Stimulated activated CD4-positive, alpha-beta T cell treated with anti-CD3 and anti-CD28 coated beads, Interleukin-2, amount 100 ng/mL, for 48 hours (primary cell): ENCODE measurements around the gene TJP3.

ENCODE experiments used
- DNase-seq, 2 donors: peaks; one replicate each; pipeline ENCODE4 v3.0.0-alpha.2; 2020

TJP3 gene

DNA sequence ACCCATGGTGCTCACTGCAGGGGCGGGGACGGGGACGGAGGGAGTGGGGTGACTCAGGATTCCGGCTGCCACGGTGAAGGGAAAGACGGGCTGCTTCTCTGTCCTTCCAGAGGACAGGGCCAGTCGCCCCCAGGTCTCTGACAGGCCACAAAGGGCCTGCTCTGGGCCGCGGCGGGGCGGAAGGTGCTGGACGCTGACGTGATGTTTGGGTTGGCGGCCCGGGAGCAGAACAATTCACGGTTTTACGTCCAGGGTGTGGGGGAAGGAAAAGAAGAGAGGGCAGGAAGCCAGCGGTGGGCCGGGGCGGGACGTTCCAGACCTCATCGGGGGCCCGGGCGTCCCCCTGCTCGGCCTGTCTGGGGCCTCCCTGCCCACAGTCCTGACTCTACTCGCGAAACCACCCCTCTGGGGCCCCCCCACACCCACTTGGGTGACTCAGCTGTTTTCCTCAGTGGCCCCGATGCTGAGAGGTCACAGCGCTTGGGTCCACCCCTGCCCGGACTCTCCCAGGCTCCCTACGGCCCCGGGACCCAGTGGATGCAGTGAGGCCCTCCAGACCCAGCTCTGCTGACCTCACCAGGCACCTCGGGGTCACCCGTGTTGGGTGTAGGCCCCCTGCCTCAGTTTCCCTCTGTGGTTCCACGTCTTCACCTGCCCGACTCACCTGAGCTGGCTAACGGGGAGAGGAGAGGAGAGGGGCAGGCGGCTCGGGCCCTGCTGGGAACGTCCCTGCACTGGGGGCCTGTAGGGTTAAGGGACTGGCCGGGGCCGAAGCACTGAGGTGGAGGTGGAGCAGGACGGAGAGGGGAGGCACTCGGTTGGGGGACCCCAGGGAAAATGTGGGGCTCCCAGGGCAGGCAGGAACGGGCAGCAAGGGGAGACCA, 37.1 kb upstream of the TJP3 start:
- peak in 1 of 2 donors; percentile 37 for DNase-seq

DNA sequence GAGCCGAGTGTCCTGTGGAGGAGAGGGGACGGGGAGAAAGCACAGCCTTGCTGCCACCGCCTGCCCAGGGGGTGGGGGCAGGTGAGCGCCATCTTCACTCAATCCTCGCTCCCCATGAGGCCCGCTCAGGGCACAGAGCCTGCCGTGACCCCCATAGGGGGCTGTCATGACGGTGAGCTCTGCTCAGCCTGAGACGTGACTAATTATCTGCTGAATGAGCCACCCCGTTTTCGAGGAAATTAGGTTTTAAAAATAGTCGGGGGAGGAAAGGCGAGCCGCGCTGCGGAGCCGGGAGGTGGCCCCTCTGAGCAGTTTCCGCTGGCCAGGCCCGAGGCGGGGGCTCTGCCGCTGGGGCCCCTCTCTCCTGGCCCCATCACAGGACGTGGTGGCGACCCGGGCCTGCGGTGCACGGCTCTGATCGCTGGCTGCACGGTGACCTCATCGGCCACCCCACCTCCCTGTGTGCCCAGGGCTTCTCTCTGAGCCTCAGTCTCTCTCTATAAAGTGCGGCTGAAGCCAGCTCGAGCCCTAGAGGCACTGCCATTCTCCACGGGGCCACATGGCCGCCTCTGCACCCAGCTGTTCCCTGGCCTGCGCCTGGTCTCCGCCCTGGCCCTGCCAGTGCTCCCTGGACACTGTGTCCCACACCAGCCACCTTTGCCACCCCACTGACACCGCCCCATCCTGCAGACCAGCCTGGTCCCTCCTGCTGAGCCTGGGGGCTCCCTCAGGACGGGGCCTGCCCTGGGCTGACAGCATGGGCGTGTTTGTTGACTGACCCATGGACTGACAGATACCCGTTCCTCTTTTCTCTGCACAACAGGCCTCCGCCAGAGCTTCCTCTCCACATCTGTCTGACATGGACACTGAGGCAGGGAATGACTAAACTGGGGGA, 36.3 kb upstream of the TJP3 start:
- peak in 1 of 2 donors; percentile 37 for DNase-seq

- no peak for DNase-seq
Observed at GRCh38 chr19:3672575-3672948, 35.6 kb upstream of the TJP3 start.

DNA sequence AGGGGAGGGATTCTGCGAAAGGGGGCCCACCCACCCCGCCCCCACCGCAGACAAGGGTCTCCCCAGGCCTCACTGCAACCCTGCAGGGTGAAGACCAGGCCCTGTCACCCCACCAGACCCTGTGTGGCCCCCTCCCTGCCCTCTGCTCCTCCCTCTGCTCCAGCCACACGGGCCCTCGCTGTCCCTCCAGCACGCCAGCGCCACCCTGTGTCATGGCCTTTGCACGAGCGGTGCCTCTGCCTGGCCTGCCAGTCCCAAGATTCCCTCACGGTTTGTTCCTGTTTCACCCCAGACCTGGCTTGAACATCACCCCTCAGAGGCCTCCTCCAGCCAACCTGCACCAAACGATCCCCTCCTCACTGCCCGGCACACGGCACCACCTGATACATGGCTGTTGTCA, 35.2 kb upstream of the TJP3 start:
- DNase-seq, result no peak

DNA sequence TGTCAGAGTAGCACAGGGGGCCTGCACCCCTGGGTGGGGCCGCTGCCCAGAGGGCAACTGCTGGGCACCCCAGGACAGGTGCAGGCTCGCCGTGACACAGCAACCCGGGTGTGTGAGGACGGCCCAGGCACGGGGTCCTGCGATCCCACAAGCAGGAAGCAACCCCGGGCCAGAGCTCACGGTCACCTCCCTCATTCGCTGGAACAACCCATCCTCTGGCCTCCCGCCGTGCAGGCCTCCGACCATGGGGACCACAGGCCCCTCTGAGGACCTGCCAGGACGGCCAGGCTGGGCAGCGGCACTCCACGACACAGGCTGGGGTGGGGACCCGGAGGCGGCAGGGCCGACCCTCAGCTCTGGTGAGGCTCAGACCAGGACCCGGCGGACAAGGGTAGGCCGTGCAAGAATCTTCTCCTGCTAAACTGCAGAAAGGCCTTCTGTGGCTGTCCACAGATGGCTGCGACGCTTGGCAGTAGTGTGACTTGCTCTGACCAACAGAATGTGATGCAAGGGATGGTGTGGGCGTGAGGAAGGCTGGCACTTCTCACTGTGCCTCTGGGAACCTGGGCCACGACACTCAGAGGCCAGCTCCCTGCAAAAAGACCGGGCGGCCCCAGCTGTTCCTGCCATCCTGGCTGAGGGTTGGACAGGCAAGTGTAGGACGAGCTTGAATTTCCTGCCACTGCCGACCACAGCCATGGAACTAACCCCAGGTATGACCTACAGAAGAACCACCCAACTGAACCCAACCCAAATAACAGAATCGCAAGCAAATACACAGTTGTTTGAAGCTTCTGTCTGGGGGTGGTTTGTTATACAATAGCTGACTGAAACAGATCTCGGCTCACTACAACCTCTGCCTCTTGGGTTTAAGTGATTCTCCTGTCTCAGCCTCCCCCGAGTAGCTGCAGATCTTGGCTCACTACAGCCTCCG, 34.4 kb upstream of the TJP3 start:
- DNase-seq, result no peak

DNA sequence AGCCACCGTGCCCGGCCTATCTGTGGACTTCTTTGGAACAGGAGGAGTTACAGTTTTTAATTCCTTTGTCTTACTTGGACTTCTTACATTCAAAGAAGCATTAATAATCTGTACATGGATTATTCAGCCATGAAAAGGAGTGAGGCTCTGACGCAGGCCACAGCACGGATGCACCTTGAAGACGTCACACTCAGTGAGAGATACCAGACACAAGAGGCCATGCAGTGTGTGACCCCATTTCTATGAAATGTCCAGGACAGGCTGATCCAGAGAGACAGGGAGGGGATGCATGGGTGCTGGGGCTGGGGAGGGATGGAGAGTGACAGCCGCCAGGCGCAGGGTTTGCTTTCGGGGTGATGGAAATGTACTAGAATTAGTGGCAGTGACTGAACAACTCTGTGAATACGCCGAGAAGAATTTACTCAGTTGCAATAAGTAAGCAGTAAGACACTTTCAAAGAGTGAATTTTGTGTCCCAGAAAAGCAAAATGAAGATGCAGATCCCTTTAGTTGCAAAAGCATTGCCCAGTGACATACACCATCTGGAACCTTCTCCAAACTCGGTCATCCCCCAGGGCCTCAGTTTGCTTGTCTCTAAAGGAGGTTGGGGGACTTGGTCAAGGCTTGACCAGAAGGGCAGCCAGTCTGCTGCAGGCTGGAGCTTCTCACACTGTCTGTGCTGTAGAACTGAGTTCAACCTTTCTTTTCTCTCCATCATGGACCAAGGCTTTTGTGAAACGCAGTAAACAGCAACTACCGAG, 33.2 kb upstream of the TJP3 start:
- no peak for DNase-seq

DNA sequence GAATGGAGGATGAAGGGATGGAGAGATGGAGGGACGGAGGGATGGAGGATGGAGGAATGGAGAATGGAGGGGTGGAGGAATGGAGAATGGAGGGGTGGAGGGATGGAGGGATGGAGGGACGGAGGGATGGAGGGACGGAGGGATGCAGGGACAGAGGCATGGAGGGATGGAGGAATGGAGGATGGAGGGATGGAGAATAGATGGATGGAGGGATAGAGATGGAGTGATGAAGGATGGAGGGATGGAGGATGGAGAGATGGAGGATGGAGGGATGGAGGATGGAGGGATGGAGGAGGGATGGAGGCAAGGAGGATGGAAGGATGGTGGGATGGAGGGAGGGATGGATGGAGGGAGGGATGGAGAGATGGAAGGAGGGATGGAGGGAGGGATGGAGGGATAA, 30.0 kb upstream of the TJP3 start:
- no peak for DNase-seq

- no peak for DNase-seq
Observed at GRCh38 chr19:3679138-3679537, 29.0 kb upstream of the TJP3 start.

DNA sequence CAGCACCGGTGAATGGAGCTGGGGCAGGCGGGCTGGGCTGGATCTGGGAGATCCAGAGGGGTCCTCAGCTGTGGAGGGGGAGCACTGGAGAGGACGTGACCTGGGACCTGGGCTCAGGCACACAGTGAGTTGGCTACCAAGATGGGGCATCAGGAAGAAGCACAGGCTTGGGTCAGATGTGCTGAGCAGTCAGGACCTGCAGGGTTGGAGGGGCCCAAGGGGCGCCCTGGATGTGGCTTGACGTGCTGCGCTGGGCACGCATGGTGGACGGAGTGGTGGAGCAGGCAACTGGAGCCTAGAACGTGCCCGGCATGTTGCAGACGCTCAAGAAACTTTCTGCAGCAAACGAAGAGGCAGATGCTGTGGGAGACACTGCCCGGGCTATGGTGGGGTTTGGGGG, 28.6 kb upstream of the TJP3 start:
- DNase-seq, result no peak

- no peak for DNase-seq
Observed at GRCh38 chr19:3680939-3681338, 27.2 kb upstream of the TJP3 start.

DNA sequence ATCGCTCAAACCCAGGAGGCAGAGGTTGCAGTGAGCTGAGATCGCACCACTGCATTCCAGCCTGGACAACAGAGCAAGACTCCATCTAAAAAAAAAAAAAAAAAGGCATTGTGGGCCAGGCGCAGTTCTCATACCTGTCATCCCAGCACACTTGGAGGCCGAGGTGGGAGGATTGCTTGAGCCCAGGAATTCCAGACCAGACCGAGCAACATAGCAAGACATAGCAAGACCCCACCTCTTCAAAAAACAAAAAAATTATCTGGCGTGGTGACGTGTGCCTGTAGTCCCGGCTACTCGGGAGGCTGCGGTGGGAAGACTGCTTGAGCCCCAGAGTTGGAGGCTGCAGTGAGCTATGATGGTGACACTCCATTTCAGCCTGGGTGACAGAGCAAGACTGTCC, 25.9 kb upstream of the TJP3 start:
- DNase-seq, result no peak

DNA sequence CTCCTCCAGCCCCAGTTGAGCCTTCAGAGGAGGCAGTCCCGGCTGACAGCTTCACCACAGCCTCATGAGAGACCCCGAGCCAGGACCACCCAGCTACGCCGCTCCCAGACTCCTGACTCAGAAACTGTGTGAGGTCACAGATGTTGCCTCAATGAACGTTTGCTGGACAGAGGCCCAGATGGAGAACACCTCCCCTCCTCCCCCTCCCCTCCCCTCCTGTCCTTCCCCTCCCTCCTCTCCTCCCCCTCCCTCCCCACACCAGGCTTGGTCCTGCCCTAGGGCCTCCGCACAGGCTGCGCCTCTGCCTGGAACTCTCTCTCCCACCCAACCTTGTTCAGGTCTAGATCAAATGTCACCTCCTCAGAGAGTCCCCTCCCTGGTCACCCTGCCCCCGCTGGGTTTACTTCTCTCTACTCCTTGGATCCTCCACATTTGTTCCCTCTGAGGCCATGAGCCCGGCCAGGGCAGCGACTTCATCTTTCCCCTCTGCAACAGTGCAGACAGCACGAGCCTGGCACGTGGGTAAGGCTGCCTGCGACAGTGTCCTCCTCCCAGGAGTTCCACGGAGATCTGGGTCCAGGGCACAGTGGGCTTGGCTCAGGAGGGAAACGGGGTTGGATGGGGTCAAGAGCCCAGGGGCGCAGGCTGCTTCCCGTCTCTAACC, 25.3 kb upstream of the TJP3 start:
- DNase-seq, result no peak

DNA sequence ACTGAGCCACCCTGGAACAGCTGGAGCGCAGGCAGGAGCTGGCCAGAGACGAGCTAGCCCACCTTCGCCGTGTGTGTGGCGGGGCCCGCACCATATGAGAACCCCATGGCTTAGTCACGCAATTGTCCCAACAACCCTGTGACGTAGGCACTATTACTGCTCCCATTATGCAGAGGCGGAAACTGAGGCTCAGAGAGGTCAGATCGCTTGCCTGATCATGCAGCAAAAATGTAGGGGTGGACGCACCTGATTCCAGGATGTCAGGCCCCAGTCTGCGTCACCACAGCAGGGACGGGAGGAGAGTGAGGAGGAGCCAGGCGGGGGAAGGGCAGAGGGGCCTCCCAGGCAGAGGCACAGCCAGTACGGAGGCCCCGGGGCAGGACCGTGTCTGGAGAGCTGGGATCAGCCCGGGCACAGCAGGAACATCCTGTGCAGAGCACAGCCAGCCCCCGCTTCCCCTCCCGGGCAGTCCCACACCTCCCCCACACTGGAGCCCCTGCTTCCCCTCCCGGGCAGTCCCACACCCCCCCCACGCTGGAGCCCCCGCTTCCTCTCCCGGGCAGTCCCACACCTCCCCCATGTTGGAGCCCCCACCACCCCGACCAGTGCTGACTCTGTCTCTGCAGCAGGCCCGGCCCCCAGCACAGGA, 24.7 kb upstream of the TJP3 start:
- DNase-seq, result no peak

- DNase-seq, result no peak
Observed at GRCh38 chr19:3684054-3684816, 23.9 kb upstream of the TJP3 start.

DNA sequence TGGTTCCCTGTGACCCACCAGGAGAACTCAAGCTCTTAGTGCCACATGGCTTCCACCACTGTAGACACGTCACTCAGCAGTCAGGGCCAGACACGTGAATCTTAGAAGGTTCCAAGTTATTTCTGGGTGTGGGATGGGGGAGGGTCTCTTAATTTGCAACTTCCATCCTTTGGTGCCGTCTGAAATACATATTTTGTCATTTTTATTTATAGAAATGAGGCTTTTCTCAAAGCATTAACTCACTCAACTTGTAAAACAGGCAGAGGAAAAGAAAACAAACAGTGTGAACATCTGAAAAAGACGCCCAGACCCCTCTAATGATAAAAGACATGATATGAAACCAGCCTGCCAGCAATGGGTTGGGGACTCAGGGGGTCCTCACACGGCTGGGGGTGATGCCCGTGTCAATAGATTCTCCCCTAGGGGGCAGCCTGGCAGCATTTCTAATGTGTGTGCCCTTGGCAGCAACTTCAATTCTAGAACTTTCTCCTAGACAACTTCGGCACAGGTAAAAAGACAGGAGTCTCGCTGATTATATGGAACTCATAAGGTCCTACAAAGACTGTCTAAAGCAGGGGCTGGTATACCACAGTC, 23.3 kb upstream of the TJP3 start:
- no peak for DNase-seq

DNA sequence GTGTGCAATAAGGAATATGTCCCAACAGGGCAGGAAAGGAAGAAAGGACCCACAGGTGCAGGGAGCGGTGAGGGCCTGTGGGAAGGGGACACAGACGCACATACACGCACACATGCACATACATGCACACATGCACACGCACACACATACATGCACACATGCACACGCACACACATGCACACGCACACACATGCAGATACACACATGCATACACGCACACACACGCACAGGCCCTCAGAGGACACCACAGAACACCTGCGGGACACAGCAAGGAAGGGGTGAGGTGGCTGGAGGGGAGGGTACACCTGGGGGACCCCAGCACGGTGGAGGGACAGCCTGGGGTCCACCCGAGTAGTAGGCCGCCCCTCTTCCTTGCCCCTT, 20.8 kb upstream of the TJP3 start:
- DNase-seq, result no peak

- DNase-seq, result peak in 1 of 2 donors; percentile 16
Observed at GRCh38 chr19:3687774-3688706, 20.1 kb upstream of the TJP3 start.

DNA sequence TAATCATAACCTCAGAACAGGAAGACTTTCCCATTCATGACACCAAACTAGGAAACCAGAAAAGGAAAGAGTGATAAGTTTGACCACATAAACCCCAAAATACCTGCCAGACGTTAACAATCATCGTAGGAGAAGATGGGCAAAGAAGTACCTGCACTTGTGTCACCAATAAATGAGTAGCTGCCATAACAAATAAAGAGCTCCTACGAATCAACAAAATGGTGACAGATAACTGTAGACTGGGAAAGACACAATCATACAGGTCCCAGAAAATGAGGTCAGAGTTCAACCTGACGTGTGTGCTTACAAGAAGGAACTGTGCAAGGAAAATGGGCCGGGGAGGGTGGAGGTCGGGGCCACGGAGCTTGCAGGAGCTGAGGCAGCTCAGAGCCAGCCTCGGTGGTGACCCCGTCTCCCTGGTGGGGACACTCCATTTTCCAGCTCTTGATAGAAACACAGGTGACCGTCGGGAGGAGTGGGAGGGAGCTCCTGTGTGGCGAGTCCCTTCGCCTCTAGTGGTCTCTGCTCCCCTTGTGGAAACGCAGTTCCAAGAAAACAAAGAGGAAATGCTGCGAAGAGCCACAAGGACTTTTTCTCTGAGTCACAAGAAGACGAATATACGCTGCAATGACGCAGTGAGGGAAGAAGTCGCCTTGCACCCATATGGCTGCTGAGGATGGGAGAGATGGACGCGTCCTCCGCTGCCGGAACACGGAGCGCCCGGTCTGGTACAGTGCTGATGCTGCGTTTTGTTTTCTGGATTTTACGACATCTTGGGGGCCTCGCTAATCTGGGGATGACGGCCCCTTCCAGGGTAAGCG, 17.4 kb upstream of the TJP3 start:
- DNase-seq, result no peak
